Glomerular visceral epithelial cell (primary cell): ENCODE data around the gene FBXO28.
"Not testable (repeated sequence)": the region's sequence is repeated elsewhere in the genome, so short reads cannot be mapped to it uniquely, and the experiment has no call there.

Experiments used
- DNase-seq: peaks from one replicate; pipeline ENCODE4 v3.0.0-alpha.2; 2016; ENCODE audit errors: extremely low spot score

Gene FBXO28

DNA sequence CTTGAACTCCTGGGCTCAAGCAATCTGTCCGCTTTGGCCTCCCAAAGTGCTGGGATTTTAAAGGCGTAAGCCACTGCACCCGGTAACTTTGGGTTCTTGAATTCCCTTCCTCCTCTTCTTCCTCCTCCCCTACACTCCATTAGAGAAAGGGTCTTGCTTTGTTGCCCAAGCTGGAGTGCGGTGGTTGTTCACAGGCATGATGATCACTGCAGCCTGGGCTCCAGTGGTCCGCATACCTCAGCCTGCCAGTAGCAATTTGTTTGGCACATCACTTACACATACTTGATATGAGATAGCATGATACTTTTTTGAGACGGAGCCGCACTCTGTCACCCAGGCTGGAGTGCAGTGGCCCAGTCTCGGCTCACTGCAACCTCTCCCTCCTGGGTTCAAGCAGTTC is 71.3 kb downstream of the FBXO28 start:
- no peak for DNase-seq

GRCh38 chr1:224188286-224188685 is 74.4 kb downstream of the FBXO28 start:
- DNase-seq: no peak

DNA sequence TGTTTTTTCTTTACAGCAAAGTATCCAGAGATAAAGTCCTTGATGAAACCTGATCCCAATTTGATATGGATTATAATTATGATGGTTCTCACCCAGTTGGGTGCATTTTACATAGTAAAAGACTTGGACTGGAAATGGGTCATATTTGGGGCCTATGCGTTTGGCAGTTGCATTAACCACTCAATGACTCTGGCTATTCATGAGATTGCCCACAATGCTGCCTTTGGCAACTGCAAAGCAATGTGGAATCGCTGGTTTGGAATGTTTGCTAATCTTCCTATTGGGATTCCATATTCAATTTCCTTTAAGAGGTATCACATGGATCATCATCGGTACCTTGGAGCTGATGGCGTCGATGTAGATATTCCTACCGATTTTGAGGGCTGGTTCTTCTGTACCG is 75.7 kb downstream of the FBXO28 start:
- no peak for DNase-seq

GRCh38 chr1:224192082-224192788 is 78.3 kb downstream of the FBXO28 start:
- no peak for DNase-seq

DNA sequence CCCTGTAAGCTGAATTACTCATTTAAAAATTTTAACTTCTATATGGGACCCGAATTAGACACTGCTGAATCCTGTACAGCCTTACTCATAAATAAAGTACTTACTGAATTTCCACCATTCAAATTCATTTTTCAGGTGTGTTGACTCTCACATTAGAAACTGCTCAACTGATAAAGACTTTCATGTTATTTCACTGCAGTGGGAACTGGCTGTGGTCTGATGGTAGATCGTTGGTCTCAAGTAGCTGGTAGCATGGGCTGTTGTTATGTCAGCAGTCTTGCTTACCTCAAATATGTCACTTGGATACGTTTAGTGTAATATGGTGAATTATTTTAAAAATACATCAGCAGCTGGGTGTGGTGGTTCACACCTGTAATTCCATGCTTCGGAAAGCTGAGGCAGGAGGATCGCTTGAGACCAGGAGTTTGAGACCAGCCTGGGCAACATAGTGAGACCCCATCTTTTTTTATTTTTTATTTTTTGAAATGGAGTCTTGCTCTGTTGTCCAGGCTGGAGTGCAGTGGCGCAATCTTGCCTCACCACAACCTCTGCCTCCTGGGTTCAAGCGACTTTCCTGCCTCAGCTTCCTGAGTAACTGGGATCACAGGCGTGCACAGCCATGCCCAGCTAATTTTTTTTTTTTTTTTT is 79.5 kb downstream of the FBXO28 start:
- no peak for DNase-seq

DNA sequence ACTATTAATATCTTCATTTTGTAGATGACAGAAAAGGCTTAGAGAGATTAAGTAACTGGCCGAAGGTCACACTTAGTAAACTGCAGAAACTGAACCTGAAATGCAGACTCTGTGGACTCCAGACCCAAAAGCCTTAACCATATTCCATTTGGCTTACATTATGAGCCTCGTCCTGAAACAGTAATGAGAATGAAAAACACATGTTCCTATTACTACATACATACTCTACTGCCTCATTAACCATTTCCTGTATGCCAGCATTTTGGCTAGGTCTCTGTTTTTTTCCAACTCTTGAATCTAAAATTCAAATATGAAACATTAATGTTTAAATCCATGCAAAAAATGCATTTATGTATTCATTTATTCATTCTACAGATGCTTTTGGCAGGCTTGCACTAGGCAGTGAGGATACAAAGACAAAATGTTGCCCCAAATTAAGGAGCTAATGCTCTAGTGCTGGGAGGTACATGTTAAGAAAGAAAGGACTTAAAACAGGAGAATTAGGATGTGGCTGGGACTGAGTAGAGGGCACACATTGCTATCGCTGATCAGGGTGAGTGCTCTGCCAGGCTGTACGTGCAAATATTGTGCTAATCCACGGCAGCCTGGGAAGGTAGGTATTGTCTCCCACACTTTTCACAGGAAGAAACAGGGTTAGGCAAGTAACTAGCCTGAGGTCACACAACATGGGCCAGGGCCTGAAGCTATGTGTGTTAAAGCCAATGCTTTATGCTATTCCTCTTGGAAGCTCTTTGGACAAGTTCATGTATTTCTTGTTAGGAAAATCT is 83.1 kb downstream of the FBXO28 start:
- no peak for DNase-seq

DNA sequence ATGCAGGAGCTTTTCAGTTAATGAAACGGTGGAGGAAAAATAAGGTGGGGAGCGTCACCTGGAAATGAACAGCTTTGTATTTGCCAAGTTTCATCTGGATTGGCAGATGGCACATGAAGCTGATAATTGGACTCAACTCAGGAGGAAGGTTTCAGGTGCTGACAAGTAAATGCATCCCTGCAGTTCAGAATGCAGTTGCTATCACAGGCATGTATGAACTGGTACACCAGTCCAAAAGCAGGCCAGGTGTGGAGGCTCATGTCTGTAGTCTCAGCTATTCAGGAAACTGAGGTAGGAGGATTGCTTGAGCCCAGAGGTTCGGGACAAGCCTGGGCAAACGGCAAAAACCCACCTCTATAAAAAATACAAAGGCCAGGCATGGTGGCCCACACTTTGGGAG is 84.7 kb downstream of the FBXO28 start:
- no peak for DNase-seq

DNA sequence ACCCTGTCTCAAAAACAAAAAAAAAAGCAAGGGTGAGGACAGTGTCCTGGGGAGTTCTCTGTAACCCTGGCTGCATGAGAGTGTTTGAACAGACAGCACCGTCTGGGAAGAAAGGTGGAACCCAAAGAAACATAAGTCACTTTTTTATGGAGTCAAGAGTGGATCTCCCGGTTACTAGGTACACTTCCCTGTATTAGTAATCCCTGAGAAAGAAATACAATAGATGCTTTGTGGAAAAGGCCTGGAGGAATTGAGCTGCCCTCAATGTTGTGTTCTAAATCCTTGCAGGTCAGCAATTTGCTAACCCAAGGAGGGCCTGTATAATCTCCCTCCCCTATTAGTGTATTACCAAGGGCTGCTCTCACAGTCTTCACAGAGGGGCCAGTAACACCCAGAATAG is 85.8 kb downstream of the FBXO28 start:
- no peak for DNase-seq

DNA sequence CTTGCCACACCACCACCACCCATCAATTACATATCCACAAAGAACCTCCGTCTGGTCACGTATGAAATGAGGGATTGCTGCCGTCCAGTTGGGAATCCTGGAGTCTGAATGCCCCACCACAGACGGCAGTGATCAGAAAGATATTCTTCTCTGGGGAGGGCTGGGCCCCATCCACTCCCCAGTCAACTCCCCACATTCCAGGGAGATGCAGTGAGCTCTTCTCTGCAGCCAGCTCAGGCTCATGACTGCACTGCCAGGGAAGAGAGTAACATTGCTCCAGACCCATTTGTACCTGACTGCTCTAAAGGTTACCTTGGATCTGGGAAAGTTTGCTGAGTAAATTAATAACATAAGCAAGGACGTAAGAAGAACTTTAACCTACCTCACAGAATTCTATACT is 87.5 kb downstream of the FBXO28 start:
- DNase-seq: peak; percentile 68

DNA sequence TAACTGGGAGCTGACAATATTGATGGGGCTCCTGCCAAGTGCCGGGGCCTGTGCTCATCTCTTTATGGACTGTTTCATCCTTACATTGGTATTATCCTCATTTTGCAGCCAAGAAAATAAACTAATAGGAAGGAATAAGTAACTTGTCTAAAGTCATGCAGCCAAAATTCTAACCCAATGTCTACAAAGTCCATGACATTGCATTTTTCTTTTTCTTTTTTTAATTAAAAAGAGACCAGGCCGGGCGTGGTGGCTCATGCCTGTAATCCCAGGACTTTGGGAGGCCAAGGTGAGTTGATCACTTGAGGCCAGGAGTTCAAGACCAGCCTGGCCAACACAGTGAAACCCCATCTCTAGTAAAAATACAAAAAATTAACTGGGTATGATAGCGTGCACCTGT is 87.9 kb downstream of the FBXO28 start:
- DNase-seq: no peak

GRCh38 chr1:224203243-224204016 is 89.5 kb downstream of the FBXO28 start:
- peak; percentile 99 for DNase-seq

GRCh38 chr1:224205438-224205840 is 91.5 kb downstream of the FBXO28 start:
- peak; percentile 74 for DNase-seq

DNA sequence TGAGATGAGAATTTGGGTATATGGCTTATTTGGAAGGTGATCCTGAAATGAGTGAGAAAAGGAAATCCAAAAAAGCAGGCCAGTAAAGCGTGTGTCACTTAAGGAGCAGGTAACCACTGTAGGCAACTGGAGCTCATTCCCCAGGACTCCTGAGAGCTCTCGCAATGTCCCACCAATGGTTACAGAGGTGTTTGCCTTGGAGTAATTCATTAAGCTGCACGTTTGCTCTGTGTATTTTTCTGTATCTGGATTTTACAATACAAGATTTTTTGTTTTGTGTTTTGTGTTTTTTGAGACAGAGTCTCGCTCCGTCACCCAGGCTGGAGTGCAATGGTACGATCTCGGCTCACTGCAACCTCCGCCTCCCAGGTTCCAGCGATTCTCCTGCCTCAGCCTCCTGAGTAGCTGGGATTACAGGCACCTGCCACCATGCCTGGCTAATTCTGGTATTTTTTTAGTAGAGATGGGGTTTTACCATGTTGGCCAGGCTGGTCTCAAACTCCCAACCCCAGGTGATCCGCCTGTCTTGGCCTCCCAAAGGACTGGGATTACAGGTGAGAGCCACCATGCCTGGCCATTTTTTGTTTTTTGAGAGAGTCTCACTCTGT is 92.1 kb downstream of the FBXO28 start:
- not testable (repeated sequence) for DNase-seq

DNA sequence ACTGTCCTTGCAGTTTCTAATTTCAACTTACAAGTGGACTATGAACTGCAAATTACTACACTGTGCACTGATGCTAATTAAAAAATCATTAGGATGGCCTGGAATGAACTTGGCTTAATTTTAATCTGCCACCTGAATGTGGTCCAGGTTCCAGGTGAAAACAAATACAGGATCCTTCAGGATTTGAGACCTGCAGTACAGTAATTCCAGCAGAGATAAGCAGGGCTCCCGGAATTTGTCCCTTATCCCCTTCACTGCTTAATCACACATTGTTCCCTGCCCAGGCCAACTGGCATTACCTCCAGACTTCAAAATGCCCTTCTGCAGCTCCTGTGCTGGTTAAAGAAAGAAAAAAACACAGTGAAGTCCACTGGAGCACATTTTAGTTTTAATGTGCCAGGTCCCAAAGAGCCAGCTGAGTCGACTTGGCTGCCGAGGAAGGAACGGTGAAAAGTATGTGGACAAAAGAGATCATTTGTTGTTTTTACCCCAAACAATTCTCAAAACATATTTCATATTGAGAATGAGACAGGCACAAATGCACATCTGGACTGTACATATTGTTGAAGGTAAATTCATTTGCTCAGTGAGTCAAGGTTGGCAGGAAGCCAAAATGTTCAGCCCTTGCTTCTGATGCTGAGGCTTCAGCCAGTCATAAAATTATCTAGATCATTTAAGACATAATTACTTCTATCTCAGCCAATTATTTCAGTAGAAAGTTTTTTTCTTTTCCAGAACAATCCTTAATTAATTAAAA is 97.5 kb downstream of the FBXO28 start:
- DNase-seq: peak; percentile 65
